ENCODE results near the gene TBC1D9.
"Not testable (repeated sequence)": the region's sequence is repeated elsewhere in the genome, so short reads cannot be mapped to it uniquely, and the experiment has no call there.

TBC1D9 gene

DNA sequence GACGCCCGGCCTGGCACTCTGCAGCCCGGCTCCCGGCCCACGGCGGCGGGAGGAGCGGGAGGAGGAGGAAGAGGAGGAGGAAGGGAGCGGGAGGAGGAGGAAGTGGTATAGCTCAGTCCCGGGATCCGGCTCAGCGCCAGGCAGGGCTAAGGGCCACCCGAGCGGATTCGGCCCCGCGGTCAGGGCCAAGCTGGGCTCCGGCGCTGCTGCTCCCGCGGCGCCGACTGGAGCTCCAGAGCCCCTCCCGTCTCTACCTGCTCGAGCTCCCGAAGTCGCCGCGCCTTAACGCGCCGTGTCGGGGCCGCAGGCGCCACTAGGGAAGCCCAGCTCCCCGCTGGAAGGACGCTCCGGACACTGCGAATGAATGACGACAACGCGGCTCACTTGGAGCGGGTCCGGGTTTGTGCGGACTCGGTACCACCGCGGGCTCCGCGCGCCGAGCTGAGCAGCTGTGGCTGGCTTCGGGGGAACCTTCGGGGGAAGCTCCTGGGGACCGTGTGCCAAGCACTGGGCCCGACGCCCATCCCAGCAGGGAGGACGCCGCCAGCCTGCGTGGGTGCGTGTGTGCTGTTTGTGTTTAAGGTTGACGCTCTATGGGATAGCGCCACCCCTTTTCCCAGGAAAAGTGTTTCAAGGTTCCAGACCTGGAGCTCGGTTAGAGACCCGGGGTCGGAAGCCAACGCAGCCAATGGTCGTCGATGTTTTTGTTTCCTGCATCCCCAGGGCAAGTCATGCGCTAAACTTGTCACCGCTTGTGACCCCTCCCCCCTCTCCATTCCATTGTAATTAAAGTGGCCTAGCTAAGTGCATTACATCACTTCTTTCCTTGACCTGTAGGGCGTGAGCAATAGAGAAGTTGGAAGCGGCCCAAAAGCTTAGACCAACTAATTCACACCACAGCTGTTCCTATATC, at the start of gene TBC1D9:
Gene TBC1D9 (minus strand): TSS at position 67 of the 913 bp plus-strand sequence. CDS start 340 bp downstream, outside the sequence.
- ATAC-seq, result peak; percentile 38
- DNase-seq, result peak; percentile 24

GRCh38 chr4:140805293-140805692, 49.1 kb upstream of the TBC1D9 start:
- DNase-seq (no peak), ATAC-seq (no peak)

DNA sequence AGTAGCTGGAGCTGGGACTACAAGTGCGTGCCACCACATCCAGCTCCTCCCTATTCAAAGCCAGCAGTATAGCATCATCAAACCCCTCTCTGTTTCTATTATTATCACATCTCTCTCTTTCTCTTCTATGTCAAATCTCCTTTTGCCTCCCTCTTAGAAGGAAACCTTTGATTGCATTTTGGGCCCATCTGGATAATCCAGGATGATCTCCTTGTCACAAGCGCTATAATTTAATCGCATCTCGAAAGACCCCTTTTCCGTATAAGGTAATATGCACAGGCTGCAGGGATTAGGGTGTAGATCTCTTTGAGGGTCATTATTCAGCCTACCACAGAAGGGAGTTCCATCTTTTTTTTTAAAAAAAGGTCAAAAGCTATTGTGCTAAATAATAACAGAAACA, 46.4 kb upstream of the TBC1D9 start:
- no peak for ATAC-seq
- no peak for DNase-seq

DNA sequence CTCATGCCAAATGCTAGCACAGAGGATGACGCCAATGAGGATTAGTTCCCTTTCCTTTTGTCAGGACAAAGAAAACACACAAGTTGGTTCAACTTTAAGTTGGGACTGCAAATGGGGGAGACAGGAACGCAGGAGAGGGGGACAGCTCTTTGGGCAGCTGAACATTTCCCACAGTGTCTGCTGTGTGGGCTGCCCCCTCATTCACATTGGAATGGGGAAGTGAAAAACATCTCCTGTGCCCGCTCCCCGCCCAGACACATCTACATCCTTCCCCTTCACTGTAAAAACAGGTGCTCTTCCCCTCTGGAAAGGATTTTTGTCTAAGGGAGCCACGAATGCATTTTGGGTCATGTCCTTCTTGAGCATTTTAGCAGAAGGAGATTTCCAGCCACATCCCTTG, 44.5 kb upstream of the TBC1D9 start:
- DNase-seq (no peak), ATAC-seq (no peak)

DNA sequence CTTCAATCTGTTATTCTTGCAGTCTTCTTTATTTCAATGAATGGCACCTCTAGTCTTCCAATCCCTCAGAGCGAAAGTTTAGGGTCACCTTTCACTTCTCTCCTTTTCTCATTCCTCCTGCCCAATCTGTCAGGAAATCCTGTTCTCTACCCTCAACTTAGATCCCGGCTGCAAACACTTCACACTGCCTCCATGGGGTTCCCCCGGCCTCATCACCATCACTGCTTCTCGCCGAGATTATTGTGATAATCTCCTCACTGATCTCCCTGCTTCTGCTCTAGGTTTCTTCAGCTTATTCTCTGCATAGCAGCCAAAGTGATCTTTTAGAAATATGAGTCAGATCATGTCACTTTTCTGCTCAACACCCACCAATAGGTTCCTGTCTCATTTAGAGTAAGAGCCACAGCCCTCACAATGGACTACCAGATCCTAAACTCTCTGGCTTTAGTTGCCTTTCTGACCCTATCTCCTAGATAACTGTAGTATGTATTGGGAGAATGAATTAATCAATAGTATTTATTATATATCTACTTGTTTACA, 43.6 kb upstream of the TBC1D9 start:
- ATAC-seq, result no peak

DNA sequence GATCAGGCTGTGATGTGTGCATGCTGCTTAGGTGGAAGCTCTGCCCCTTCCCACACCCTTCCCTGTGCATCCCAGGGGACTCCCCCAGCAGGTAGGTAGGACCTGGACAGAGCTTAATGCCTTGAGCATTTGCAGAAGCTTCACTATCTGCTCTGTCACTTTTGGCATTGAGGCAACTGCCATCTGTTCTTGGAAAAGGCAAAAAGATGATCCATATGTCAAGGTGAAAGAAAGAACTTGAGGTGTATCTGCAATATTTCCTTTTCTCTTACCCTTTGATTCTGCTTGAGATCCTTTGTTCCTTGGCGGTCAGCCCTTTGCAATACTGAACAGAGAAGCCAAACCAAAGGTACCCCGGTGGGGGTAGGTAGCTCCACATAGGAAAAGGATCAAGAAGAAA, 37.1 kb upstream of the TBC1D9 start:
- ATAC-seq (no peak), DNase-seq (no peak)

More for the DNA sequence above, 43.6 kb upstream of the TBC1D9 start:
- no peak for DNase-seq

- ATAC-seq (peak; percentile 66), DNase-seq (peak; percentile 13)
Measured at GRCh38 chr4:140790765-140791164, 34.6 kb upstream of the TBC1D9 start.

DNA sequence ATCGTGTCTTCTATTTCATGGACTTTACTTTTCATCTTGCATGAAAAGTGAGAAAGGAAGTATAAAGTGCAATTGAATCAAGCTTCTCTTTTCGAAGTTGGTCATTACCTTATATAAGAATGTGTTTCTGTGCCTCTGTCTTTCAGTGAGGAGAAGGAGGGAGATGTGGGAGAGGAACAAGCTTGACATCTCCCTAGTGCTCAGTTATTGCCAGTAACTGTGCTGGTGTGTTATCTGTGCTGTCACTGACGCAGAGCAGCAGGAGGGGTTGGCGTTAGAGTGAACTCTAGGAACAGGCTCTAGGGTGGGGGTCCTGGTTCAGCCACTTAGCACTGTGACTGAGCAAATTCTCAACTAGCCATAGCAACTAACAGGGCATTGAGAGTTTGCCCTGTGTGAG, 34.0 kb upstream of the TBC1D9 start:
- no peak for ATAC-seq

DNA sequence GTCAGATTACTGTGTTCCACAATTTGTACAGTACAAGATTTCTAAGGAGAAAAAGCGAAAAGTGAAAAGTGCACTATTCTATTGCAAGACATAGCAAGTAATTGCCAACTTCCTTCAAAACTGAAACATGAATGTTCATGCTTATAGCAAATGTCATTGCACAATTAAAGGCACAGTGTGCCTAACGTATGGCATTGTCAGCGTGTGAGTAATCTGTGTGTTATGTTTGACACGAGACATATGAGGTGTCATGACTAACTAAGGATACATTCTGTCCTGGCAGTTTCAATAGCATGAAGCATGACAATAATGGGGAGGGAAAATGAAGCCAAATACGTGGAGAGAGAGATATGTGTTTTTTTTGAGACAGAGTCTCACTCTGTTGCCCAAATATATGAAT, 33.6 kb upstream of the TBC1D9 start:
- ATAC-seq, result no peak
- DNase-seq, result no peak

More for the DNA sequence above, 34.0 kb upstream of the TBC1D9 start:
- no peak for DNase-seq

- ATAC-seq, DNase-seq: not testable (repeated sequence)
Measured at GRCh38 chr4:140782787-140783186, 26.6 kb upstream of the TBC1D9 start.

DNA sequence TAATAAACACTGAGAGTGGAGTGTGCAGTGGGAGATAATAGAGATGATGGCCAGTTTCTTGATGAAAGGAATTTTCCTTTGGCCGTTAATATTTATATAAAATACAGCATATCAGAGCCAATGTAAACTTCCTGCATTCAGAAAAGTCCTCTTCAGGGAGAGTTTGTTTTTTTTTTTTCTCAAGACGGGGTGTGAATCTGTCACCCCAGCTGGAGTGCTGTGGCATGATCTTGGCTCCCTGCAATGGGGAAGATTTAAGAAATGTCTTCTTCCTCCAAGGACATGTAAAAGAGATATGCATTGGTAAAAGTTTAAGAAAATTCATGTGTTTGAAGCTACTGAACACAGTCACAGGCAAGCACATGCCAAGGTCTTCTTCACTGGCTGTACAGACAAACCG, 25.4 kb upstream of the TBC1D9 start:
- ATAC-seq (no peak), DNase-seq (no peak)

- DNase-seq, result no peak
- no peak for ATAC-seq
Measured at GRCh38 chr4:140777894-140778293, 21.7 kb upstream of the TBC1D9 start.

DNA sequence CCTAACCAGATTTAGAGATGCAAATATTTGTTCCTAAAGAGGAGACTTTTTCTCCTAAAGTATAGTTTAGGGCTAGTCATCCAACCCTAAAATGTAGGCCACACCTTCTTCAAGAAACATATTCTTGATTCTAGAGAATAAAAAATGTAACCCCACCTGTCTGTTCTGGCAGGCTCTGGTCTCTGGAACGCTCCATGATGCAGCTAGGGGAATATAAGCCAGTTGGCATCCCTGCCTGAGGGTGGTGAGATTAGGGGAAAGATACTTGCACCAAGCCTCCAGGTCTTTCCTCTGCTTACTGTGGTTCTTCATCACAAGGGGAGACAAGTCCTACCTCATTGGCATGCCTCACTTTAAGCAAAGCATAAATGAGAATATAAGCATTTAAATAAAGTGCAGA, 21.2 kb upstream of the TBC1D9 start:
- no peak for DNase-seq
- no peak for ATAC-seq

GRCh38 chr4:140776556-140776955, 20.4 kb upstream of the TBC1D9 start:
- no peak for ATAC-seq
- DNase-seq, result no peak

GRCh38 chr4:140774956-140775355, 18.8 kb upstream of the TBC1D9 start:
- DNase-seq (no peak), ATAC-seq (no peak)

DNA sequence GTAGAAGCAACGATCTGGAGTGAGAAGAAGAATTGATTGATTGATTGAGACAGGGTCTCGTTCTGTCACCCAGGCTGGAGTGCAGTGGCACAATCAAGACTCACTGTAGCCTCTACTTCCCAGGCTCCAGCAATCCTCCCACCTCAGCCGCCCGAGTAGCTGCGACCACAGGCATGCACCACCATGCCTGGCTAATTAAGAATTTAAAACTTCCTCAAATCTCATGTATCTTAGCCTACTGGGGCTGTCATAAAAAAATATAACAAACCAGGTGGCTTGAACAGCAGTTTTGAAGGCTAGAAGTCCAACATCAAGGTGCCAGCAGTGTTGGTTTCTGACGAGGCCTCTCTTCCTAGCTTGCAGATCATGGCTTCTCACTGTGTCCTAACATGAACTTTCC, 18.3 kb upstream of the TBC1D9 start:
- ATAC-seq (no peak), DNase-seq (no peak)

DNA sequence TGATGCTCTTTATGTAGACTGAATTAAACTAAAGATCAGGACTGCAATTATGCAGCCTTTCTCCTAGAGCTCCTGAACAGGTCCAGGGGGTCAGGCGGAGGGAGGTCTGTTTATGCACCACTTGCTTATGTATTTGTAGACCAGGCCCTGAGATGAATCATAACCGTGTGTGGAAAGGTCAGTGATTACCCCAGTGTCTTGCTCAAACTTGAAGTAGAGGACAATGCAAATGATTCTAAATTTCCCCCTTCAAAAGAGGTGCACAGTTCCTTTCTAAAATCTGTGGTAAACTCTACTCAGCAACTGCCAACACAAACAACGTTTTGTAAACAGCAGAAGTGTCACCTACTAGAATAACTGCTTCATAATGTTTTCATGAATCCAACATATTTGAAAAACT, 13.0 kb upstream of the TBC1D9 start:
- ATAC-seq, result no peak
- no peak for DNase-seq

GRCh38 chr4:140764785-140765392, 8.7 kb upstream of the TBC1D9 start:
- DNase-seq (no peak), ATAC-seq (no peak)

GRCh38 chr4:140762202-140762601, 6.0 kb upstream of the TBC1D9 start:
- ATAC-seq, result no peak
- no peak for DNase-seq

DNA sequence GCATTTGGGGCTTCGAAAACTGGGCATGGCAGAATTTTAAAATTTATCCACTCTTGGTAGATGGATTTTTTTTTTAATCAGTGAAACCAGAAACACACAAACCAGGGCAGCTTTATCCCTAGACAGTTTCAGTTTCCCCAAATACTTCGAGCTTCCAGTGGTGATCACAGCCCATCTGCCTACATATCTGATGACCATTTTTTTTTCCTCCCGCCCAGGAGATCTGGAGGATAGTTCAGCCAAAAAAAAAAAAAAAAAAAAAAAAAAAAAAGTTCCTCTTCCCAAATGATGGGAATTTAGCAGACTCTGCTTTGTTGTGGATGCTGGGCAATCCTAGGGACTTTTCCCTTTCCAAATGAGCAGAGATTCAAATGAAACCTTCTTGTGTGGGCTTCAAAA, 1.0 kb upstream of the TBC1D9 start:
- no peak for DNase-seq
- no peak for ATAC-seq

DNA sequence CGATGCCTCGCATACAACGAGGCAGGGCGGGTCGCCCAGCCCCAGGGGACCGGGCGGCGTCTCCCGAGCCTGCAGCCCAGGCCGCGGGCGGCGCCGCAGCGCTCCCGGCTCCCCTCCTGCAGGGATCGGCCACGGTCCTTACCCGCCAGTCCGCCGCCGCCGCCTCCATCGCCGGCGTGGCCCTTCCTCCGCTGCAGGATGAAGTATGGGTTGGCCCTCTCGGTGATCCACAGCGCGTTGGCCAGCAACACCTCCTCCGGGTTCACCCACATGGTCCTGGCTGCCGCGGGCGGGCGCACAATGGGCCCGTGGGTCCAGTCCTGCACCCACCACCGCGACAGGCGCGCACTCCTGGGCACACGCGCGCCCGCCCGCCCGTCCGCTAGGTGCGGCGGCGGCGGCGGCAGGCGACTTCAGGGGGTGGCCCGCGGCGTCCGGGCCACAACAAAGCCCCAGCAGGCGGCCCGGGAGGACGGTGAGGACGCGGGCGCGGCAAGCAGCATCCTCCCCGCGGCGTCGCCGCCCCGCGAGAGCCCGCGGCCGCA, 339 bp downstream of the TBC1D9 start:
- DNase-seq (peak; percentile 28), ATAC-seq (peak; percentile 53)

- DNase-seq (no peak), ATAC-seq (no peak)
Measured at GRCh38 chr4:140754918-140755773, 1.0 kb downstream of the TBC1D9 start.

Data from stimulated activated naive CD8-positive, alpha-beta T cell treated with anti-CD3 and anti-CD28 coated beads, Interleukin-15, Interleukin-2, amounts not matched to agents 100 U/mL and 50 U/mL, for 24 hours (primary cell).